ENCODE measurements around the gene PAXIP1. TPM values are rescaled to one million over a fixed set of nuclear protein-coding genes. Genes with fewer than 3 reads are reported as not detected.

Gene PAXIP1
- total RNA-seq, 1 donor from 2014 or later = 5.8 TPM

- no peak for TF ChIP-seq CTCF (IDR thresholded peaks at IDR 0.05; ENCODE audit: borderline replicate concordance)
- no peaks in the 10 kb centered on the region for H3K27me3 ChIP-seq (ENCODE audit: low read depth)
- no peak overlapping the region for H3K4me3 ChIP-seq
- H3K27ac ChIP-seq (replicated peaks) = no peak overlapping the region
- H3K4me1 ChIP-seq = peaks cover 35% of the 10 kb centered on the region
- no peak for DNase-seq
- H3K9me3 ChIP-seq (replicated peaks) = no peaks in the 10 kb centered on the region
- intact Hi-C loops (cut with micrococcal nuclease) = no loop called here
- H3K36me3 ChIP-seq = peaks cover 32% of the 10 kb centered on the region
Measured at GRCh38 chr7:155000795-155001194, 2.1 kb downstream of the PAXIP1 start.

- no peak for TF ChIP-seq CTCF (IDR thresholded peaks at IDR 0.05; ENCODE audit: borderline replicate concordance)
- peaks cover 35% of the 10 kb centered on the region for H3K36me3 ChIP-seq
- H3K27ac ChIP-seq (replicated peaks) = no peak overlapping the region
- peaks cover 17% of the 10 kb centered on the region for H3K4me1 ChIP-seq
- no peak overlapping the region for H3K4me3 ChIP-seq
- DNase-seq = no peak
- H3K27me3 ChIP-seq (ENCODE audit: low read depth) = no peaks in the 10 kb centered on the region
- no peaks in the 10 kb centered on the region for H3K9me3 ChIP-seq (replicated peaks)
- intact Hi-C loops (cut with micrococcal nuclease) = no loop called here
Measured at GRCh38 chr7:154998481-154998880, 4.4 kb downstream of the PAXIP1 start.

GRCh38 chr7:154997840-154998370, 5.0 kb downstream of the PAXIP1 start:
- Histone ChIP-seq H3K27me3 (ENCODE audit: low read depth) (no peaks in the 10 kb centered on the region), H3K9me3 (replicated peaks) (no peaks in the 10 kb centered on the region), H3K27ac (replicated peaks) (no peak overlapping the region), H3K4me3 (no peak overlapping the region), H3K4me1 (peaks cover 13% of the 10 kb centered on the region), H3K36me3 (peaks cover 39% of the 10 kb centered on the region)
- intact Hi-C loops (cut with micrococcal nuclease) = no loop called here
- no peak for TF ChIP-seq CTCF (IDR thresholded peaks at IDR 0.05; ENCODE audit: borderline replicate concordance)
- DNase-seq = no peak

- Histone ChIP-seq H3K27ac (replicated peaks) (no peak overlapping the region), H3K27me3 (ENCODE audit: low read depth) (no peaks in the 10 kb centered on the region), H3K4me3 (no peak overlapping the region), H3K9me3 (replicated peaks) (no peaks in the 10 kb centered on the region), H3K36me3 (peaks cover 50% of the 10 kb centered on the region), H3K4me1 (peaks cover 5% of the 10 kb centered on the region)
- TF ChIP-seq CTCF (IDR thresholded peaks at IDR 0.05; ENCODE audit: borderline replicate concordance) = no peak
- intact Hi-C loops (cut with micrococcal nuclease) = no loop called here
- no peak for DNase-seq
Measured at GRCh38 chr7:154996756-154997155, 6.2 kb downstream of the PAXIP1 start.

- Histone ChIP-seq H3K27ac (replicated peaks) (no peak overlapping the region), H3K4me1 (no peaks in the 10 kb centered on the region), H3K27me3 (ENCODE audit: low read depth) (no peaks in the 10 kb centered on the region), H3K4me3 (no peak overlapping the region), H3K9me3 (replicated peaks) (no peaks in the 10 kb centered on the region), H3K36me3 (peaks cover 57% of the 10 kb centered on the region)
- no peak for TF ChIP-seq CTCF (IDR thresholded peaks at IDR 0.05; ENCODE audit: borderline replicate concordance)
- intact Hi-C loops (cut with micrococcal nuclease) = no loop called here
- no peak for DNase-seq
Measured at GRCh38 chr7:154996101-154996500, 6.8 kb downstream of the PAXIP1 start.
